Gastroesophageal sphincter (tissue), 4 donors: ENCODE data around the gene SLC39A2. TPM values are rescaled to one million over a fixed set of nuclear protein-coding genes. Genes with fewer than 3 reads are reported as not detected.
"Not testable (repeated sequence)": the region's sequence is repeated elsewhere in the genome, so short reads cannot be mapped to it uniquely, and the experiment has no call there.

Experiments used
- ATAC-seq: fragments of 150-250 bp; one replicate; pipeline ENCODE4 v1.9.1; 2016; ENCODE audit warnings: mild to moderate bottlenecking, moderate library complexity
- H3K27ac ChIP-seq, 4 donors: fragments of 200-600 bp; sonication (generic) in 3 of 4; 1 replicate in 3 of 4; 2 replicates in 1 of 4; pipeline ENCODE4 v1.5.1; 2016 to 2019
- H3K27me3 ChIP-seq: fragments of 200-600 bp; sonication (generic); one replicate; pipeline ENCODE4 v1.5.1; 2019
- H3K36me3 ChIP-seq, 2 donors: fragments of 200-600 bp; sonication (generic); one replicate each; pipeline ENCODE4 v1.5.1; 2019; ENCODE audit warnings: control low read depth in 1 of 2
- H3K4me1 ChIP-seq, 3 donors: fragments of 200-600 bp; sonication (generic); 1 replicate in 2 of 3; 2 replicates in 1 of 3; pipeline ENCODE4 v1.5.1; 2016 to 2019; ENCODE audit warnings: control low read depth in 2 of 3
- H3K4me3 ChIP-seq, 2 donors: fragments of 200-600 bp; sonication (generic); one replicate each; pipeline ENCODE4 v1.5.1; 2019; ENCODE audit warnings: mild to moderate bottlenecking in 1 of 2, moderate library complexity in 1 of 2
- H3K9me3 ChIP-seq, 3 donors: fragments of 200-600 bp; sonication (generic); one replicate each; pipeline ENCODE4 v1.5.1; 2017 to 2019; ENCODE audit warnings: control low read depth in 2 of 3
- CTCF ChIP-seq, 4 experiments: fragments of 200-600 bp in 2 of 4; fragments of 450-650 bp in 2 of 4; sonication (generic) in 1 of 4; IDR thresholded peaks; one replicate each; pipeline ENCODE4 v1.5.1; 2017 to 2019; ENCODE audit warnings: antibody characterized with exemption in 4 of 4, mild to moderate bottlenecking in 2 of 4, moderate library complexity in 2 of 4
- EP300 ChIP-seq: sonication (generic); formaldehyde crosslinking; IDR thresholded peaks from one replicate; pipeline ENCODE4 v1.6.1; 2017; ENCODE audit warnings: antibody characterized with exemption, mild to moderate bottlenecking
- POLR2A ChIP-seq, 2 donors: fragments of 450-650 bp; IDR thresholded peaks; one replicate each; pipeline ENCODE4 v1.6.1; 2017; ENCODE audit warnings: antibody characterized with exemption in 2 of 2, mild to moderate bottlenecking in 2 of 2, moderate library complexity in 1 of 2
- POLR2AphosphoS5 ChIP-seq: sonication (generic); formaldehyde crosslinking; IDR thresholded peaks from one replicate; pipeline ENCODE4 v1.6.1; 2017; ENCODE audit warnings: antibody characterized with exemption
- WGBS, 2 donors: methylation state at CpG; one replicate each; pipeline ENCODE4 v1.1.5; 2018; ENCODE audit warnings: low coverage in 1 of 2; 5-methylcytosine and 5-hydroxymethylcytosine counted together
- total RNA-seq, 4 donors: library from RNA; depleted of rRNA; stranded (reverse); fragments of >200 nt; gene quantifications; one replicate each; pipeline ENCODE4 v1.1.0, GENCODE V29; 2016

SLC39A2 gene
- total RNA-seq, 4 donors from 2014 or later = 0.59 TPM; not detected in 3

GRCh38 chr14:21037156-21037555, 38.1 kb downstream of the SLC39A2 start:
- no peak for TF ChIP-seq POLR2AphosphoS5
- no peak for TF ChIP-seq CTCF (IDR thresholded peaks at IDR 0.05)
- TF ChIP-seq POLR2A (IDR thresholded peaks at IDR 0.05) = no peak
- no peak for TF ChIP-seq EP300
- 89 to 100% methylated on average over 2 to 3 of the region's 3 CpGs for WGBS, 2 donors
- ATAC-seq = no peak
- Histone ChIP-seq H3K9me3 (no peaks in the 10 kb centered on the region), H3K36me3 (no peaks in the 10 kb centered on the region), H3K27me3 (no peaks in the 10 kb centered on the region), H3K4me3 (no peak overlapping the region), H3K27ac (peak overlapping the region in 2 of 4 donors; percentile 7 to 21), H3K4me1 (peaks cover 14 to 26% (median 17%) of the 10 kb centered on the region in 3 donors)

- Histone ChIP-seq H3K4me3 (peak overlapping the region in 1 of 2 donors; percentile 22), H3K9me3 (no peaks in the 10 kb centered on the region), H3K36me3 (no peaks in the 10 kb centered on the region), H3K27ac (peak overlapping the region; percentile 80 to 86 (median 84)), H3K27me3 (no peaks in the 10 kb centered on the region), H3K4me1 (peaks cover 14 to 38% (median 17%) of the 10 kb centered on the region in 3 donors)
- ATAC-seq = peak; percentile 98
- TF ChIP-seq POLR2AphosphoS5 = peak; percentile 58
- peak in 1 of 4 experiments; percentile 2 for TF ChIP-seq CTCF (IDR thresholded peaks at IDR 0.05)
- no peak for TF ChIP-seq POLR2A (IDR thresholded peaks at IDR 0.05)
- TF ChIP-seq EP300 = no peak
- 4 to 17% methylated on average over 6 to 7 of the region's 10 CpGs for WGBS, 2 donors
Observed at GRCh38 chr14:21038441-21039422, 39.6 kb downstream of the SLC39A2 start.

GRCh38 chr14:21039585-21040369, 40.7 kb downstream of the SLC39A2 start:
- Histone ChIP-seq H3K4me1 (peaks cover 14 to 44% (median 17%) of the 10 kb centered on the region in 3 donors), H3K27ac (peak overlapping the region; percentile 80 to 86 (median 84))
- 20 to 50% methylated on average over 7 to 8 of the region's 8 CpGs for WGBS, 2 donors

GRCh38 chr14:21040370-21040925, 41.4 kb downstream of the SLC39A2 start:
- no peak for TF ChIP-seq EP300
- no peak for TF ChIP-seq CTCF (IDR thresholded peaks at IDR 0.05)
- TF ChIP-seq POLR2AphosphoS5 = no peak
- no peak for TF ChIP-seq POLR2A (IDR thresholded peaks at IDR 0.05)
- WGBS, 2 donors = 55 to 64% methylated on average over 7 to 8 of the region's 8 CpGs
- Histone ChIP-seq H3K27me3 (no peaks in the 10 kb centered on the region), H3K4me3 (no peak overlapping the region), H3K4me1 (peaks cover 14 to 44% (median 17%) of the 10 kb centered on the region in 3 donors), H3K36me3 (no peaks in the 10 kb centered on the region), H3K27ac (no peak overlapping the region), H3K9me3 (no peaks in the 10 kb centered on the region)
- no peak for ATAC-seq

More at GRCh38 chr14:21039585-21040369, 40.7 kb downstream of the SLC39A2 start:
- no peak for TF ChIP-seq EP300
- TF ChIP-seq CTCF (IDR thresholded peaks at IDR 0.05) = peak; percentile 54 to 83 (median 80)
- no peak for TF ChIP-seq POLR2AphosphoS5
- TF ChIP-seq POLR2A (IDR thresholded peaks at IDR 0.05) = no peak
- ATAC-seq = peak; percentile 42
- peak overlapping the region in 1 of 2 donors; percentile 22 for H3K4me3 ChIP-seq
- no peaks in the 10 kb centered on the region for H3K27me3 ChIP-seq
- H3K36me3 ChIP-seq = no peaks in the 10 kb centered on the region
- no peaks in the 10 kb centered on the region for H3K9me3 ChIP-seq

GRCh38 chr14:21040941-21041340, 41.8 kb downstream of the SLC39A2 start:
- WGBS, 2 donors = 75% methylated on average over 3 of the region's 3 CpGs; no CpG with 5 or more reads in 1 of the 2 donors
- peaks cover 14 to 44% (median 17%) of the 10 kb centered on the region in 3 donors for H3K4me1 ChIP-seq
- not testable (repeated sequence) for H3K9me3 ChIP-seq, H3K27ac ChIP-seq, H3K36me3 ChIP-seq, ATAC-seq, H3K4me3 ChIP-seq, H3K27me3 ChIP-seq
